ENCODE results near the gene TMCO2.

- TF ChIP-seq CTCF (IDR thresholded peaks at IDR 0.05) (no peak), POLR2AphosphoS5 (IDR thresholded peaks at IDR 0.05) (no peak), POLR2A (IDR thresholded peaks at IDR 0.05) (no peak)
These were observed 23.7 kb upstream of the TMCO2 start for GRCh38 chr1:40224040-40224439.

Measured in stomach (tissue), 4 donors.